Stimulated activated CD4-positive, alpha-beta T cell treated with anti-CD3 and anti-CD28 coated beads, Interleukin-2, amount 100 ng/mL, for 4 hours (primary cell): ENCODE results near the gene FHIT.

Source experiments
- DNase-seq: peaks from one replicate; pipeline ENCODE4 v3.0.0-alpha.2; 2020; ENCODE audit warnings: low read depth

The FHIT gene

DNA sequence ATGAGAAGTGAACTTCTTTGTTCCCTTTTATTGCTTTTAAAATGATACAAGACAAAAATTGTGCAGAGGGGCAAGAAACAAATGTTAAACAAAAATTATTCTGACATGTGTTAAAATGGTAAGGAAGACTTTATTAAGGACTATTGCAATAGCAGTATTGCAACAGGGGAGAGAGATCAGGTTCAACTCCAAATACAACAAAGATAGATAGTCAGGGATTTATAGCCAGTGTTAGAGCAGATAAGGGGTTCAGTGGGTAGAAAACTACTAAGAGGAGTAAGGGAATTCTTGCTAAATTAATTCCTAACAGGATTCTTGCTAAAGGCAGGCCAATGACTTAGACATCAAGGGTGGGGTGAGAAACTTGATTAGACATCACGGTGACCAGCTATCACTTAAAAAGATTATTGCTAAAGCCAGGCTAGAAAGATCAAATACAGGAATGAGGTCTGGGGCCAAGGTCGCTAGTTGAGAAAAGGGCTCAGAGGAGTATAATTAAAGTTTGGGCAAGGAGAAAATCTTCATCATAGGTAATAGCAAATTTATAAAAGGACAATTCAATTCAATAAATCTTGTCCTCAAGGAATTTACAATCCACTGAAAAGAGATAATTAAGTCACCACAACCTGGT is 81.5 kb downstream of the FHIT start:
- DNase-seq = no peak

DNA sequence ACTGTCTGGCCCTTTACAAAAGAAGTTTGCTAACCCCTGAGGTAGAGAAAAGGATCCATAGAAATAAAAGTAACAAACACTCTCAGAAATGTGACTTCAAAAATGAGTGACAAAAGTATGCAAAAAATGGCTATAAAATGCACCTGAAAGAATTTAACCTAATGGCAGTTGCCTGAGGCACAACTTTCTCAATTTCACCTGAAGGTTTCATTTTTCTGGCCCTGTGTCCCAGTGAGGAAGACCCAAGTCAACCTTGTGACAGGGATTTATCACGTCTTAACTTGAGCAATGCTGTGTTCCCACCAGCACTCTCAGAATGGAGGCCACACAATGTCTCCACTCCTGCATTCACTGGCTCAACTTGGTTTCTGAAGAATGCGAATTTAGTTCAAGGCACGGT is 83.0 kb downstream of the FHIT start:
- DNase-seq = no peak

DNA sequence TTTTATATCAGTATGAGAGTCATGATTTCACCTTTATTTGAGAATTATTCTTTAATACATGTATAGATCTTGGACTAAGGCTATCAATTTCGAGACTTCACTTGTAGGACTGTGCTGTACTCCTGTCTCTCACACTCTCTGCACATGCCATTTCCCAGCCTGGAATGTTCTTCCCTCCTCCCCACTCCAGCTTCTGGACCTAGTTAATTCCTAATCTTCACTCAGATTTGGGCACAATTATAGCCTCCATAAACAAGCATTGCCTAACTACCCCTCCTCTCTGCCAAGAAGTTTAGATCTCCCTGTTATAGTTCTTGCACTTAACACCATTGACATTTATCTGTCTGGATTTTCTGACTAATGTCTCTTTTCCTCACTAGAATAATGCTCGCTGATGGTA is 88.3 kb downstream of the FHIT start:
- no peak for DNase-seq

DNA sequence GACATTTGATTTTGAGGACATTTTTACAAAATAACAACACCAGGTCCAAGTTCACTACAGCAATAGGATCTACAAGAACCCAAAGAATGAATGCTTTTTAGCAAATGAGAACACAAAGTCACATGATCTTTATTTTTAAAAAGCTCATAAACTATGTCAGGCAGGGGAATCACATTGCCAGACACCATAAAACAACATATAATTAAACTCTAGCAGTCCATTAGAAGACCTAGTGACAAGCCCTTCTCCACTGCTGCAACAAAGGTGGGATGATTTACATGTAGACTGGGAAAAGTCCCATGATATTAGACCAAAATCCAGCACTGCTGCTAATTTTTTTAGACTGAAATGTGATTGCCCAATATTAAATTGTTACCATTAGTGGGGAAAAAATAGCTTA is 92.6 kb downstream of the FHIT start:
- DNase-seq = no peak

DNA sequence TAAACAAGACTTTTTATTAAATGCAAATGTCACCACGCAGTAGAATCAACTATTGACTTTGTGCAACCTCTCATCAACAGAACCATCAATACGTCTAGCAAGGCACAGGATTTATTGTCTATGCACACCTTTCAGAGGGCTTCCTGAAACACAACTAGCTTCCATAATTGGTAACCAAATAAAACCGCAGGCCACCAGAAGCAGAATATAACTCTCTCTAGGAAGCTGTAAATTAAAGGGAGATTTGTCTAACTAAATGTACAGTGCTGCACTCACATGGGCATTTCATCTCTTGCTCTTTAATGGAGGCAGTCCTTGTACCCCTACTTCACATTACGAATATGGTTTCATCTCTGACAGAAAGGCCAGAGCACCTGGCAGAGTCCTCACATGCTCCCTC is 93.0 kb downstream of the FHIT start:
- DNase-seq = no peak

DNA sequence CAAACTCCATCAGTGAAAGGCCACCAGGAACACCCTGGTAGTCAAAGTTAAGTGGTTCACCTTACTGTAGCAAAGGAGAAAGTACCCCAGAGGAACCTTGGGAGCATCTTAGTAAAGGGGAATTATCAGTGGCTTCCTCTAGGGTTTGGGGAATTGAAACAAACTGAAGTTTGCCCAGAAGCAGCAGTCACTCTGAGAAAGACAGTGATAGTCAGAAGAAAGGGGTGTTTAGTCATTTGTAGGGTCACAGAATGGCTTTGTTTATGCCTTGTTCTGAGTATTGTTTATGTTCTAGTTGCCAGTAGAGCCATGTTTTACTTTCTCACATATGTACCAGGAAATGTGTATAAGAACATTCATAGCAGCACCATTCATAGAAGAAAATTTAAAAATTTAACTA is 93.8 kb downstream of the FHIT start:
- no peak for DNase-seq

DNA sequence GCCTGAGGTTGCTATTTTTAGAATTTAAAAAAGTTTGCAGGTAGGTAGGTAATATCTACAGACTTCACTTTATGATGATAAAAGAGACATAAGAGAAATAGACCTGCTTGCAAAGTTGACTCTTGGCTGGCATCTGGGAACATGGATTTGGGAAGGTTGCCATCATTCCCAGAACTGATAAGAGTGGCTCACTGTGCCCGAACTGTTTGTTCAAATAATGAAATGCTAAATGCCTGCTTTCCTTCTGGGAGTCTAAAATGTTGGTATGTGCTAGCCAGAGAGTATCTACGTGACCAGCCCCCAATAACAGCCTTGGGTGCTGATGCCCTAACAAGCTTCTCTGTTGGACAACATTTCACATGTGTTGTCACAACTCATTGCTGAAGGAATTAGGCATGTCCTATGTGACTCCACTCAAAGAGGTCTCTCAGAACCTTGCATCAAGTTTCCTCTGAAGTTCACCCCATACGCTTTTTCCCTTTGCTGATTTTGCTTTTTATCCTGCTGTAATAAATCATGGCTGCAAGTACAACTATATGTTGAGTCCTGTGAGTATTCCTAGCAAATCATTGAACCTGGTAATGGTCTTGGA is 95.5 kb downstream of the FHIT start:
- DNase-seq = no peak

DNA sequence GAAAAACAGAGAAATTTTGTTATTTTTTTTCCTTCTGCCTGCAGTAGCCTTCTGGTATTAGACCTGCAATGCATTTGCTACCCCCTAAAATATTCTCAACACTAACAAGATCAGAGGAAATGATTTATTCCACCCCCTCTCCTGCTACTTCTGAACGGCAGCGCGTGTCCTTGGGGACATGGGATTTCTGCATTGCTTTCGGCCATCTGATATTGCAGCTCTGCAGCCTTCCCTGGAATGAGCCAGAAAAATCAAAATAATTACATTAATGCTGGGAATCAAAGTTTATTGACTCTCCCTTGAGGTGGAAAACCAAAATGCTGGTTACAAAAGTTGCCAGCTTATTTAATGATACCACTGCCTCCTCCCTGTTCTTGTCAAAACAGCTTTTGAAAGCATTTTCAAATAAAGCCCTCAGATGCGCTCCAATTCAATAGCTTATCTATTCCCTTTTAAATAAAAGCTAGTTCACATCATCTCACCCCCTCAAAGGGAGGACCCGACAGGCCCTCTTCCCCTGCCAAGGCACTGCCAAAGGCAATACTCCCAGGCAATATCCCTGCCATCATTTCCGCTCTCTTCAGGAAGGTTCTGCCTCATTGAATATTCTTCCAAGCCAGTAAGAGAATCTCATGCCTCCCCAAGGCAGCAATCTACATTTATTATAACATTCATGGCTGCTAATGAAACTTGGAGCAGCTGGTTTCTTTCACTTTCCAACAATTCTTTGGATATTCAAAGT is 96.6 kb downstream of the FHIT start:
- no peak for DNase-seq

DNA sequence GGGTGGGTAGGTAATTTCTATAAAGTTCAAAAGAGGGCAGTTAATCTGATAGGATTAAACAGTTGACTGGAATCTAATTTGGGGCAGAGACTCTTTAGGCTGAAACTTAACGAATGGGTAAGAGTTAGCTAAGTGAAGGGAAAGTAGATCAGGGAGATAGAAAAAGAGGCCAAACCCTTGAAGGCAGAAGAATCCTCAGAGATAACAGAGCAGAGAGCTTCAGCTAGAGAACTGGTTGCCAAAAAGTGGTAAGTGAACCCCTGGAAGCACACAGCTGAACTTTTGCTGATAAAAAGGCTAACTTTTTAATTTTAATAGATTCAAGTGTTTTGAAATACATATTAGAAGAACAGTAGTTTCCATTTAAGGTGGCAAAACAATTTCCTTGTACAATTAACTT is 99.2 kb downstream of the FHIT start:
- DNase-seq = no peak

DNA sequence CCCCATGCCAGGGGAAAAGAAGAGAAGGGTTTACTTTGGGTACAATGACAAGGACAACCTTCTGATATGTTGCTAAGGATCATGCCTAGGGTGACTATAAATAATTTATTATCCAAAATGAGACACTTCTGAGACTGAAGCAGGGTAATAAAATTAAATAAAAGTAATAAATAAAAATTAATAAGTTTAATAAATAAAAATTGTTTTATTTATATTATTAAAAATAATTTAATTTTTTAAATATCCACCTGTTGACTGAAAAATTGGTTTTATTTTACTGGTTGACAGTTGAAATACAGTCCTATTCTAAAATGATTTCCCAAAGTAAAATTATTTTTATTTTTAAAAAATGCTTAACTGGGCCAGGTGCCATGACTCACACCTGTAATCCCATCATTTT is 102.0 kb downstream of the FHIT start:
- no peak for DNase-seq

DNA sequence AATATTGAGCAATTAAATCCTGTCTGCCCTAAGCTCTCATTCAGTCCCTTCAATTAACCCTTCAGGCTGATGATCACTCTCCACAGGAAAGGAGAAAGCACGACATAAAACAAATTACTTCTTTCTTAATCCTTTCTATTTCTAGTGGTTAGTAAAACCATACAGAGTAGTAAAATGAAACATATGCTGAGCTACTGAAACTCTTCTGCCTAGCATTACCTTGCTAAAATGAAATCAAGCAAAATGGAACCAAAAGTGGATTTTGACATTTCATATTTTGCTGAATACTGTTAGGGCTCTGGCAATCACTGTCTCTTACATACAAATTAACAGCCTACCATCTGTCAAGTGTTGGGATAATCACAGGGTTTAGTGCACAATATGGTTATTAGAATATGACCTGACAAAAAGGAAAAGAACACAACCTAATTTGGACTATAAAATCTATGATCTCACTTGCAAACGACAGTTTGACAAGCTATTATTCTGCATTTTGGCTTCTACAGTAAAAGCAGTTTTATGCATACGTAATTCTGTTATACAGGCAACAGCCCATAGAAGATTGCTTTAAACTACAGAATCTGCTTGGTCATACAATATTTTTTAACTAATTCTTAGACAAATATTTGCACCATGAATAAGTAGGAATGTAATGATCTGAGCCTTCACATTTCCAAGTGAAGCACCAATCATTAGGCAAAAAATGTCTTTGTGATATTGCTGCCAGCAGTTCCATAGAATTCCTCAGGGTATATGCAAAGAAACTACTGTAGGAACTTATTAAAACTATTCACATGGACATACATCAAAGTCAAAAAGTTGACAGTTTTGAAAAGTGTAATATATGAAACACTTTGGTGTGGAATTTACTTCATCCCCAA is 105.0 kb downstream of the FHIT start:
- no peak for DNase-seq

DNA sequence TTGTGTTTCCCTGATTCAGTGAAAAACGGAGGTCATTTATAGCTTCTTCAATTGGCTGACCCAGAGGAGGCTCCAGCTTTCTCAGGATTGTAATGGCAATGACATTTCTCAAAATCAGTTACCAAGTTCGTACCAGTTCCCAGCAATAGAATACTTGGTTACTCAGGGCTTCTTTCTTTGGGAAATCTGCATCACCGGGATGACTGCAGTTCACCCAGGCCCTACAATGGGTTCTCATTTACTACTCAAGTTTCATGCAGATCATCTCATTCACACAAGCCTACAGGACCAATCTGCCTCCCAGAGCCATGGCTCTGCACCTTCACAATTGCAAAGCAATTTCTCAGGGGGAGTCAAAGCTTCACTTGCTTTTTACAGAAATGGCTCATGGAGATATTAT is 109.6 kb downstream of the FHIT start:
- no peak for DNase-seq

DNA sequence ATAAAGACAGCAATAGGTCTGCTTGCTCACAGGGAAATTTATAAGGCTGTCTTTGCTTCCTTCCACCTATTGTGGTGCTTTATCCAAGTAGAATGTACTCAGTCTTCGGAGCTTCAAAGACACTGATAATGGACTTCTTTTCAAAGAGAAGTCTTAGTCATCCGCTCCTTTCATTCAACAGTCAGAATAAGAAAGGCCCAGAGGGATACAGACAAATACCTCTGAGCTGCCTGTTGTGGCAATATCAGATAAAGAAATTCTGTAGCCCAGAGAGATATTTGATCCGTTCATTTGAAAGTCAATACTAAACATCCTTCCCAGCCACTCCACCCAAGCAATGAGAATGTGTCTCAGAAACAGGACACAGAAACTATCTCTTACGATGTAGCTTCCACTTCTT is 110.0 kb downstream of the FHIT start:
- no peak for DNase-seq

DNA sequence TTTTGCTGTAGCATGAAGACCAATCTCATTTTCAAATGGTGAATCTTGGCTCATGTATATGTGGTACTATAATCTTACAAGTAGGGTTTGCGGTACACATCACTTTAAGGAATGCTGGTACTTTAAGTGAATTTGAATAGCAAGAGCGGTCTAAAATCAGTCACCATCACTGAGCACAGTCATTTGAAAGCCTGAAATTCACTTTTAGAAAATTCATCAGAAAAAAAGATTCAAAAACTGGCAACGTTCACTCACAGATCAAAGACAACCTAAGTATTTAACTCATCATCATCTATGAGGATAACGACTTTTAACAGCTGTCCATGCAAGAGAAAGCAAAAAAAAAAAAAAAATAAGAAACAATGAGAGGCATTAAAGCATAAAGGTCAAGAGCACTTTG is 111.6 kb downstream of the FHIT start:
- no peak for DNase-seq

DNA sequence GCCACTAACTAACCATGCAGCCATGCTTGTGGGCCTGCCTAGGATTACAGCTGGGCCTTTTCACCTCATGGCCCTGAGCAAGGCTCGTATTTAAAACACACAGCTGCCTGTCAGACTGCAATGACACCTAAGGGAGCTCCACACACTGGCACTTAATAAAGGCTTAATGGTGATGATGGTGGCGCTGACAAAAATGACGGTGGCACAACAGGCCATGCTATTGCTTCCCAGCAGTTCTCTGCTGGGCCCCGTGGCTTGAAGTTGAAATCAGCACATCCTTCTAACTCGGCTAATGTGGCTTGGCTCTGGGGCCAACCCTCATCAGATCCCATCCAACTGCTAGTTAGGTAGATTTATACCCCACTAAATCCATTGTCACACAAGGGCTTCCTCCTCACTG is 112.9 kb downstream of the FHIT start:
- no peak for DNase-seq

DNA sequence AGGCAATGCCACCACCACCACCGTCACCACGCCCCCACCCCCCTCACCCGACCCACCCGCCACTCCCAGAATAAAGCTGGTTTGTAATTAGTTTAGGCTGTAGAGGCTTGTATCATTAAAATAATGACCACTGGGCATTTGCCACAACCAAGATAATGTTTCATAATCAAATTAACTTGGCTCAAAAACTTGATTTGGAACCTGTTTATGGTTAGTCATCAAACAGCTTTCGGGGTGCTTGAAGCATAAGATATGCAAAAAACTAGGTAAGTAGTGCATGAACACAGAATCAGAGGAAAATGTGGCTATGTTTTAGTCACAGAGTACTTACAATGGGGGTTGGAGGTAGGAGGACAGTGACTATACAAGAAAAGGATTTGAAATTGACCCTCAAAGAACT is 115.1 kb downstream of the FHIT start:
- DNase-seq = no peak

DNA sequence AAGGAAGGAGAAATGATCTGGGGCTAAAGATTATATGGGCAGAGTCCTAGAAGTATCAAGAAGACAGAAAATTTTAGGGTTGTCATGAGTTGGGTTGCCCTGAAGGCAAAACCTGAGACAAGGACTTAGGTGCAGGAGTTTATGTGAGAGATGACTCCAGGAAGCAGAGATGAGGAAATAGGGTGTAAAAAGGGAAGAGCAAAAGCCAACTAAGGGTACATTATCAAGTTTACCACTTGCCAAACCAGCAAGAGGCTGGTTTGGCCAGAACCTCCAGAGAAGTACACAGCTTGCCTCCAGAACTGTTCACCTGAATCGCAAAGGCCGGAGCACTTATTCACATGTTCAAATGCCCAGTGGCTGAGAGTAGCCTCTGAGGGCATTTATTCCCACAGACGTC is 116.7 kb downstream of the FHIT start:
- no peak for DNase-seq

DNA sequence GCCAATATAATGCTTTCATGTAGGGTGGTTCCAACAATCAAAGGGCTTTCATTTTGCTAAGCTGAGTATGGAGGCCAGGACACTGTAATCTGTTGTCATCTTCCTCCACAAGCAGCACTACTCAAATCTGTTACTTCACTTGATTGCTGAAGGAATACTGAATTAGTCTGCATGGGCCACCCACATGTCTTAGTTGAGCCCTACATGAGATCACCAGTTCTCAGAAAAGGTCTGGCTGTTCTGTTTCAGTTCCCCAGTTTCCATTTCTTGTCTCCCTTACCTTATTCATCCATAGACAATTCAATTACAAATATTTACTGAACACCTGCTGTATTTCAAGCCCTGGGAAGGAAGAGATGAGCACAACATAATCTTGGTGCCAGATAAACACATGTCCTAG is 119.2 kb downstream of the FHIT start:
- no peak for DNase-seq

DNA sequence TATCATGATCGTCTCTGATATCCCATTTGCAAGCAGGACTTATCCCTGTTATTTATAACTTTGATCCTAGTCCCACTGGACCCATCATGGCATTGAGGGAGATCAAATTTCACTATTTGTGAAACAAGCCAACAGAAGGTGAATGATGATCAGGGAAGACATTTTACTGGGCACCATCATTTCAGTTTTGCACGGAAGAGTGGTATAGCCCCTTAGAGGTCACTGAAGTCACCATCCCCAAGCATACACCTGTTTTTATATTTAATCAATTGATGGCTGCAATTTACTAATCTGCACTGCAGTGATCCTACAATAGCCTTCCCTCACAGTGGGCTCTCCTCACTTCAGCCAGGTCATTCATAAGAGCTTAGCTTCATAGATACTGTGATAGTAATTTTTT is 132.4 kb downstream of the FHIT start:
- DNase-seq = no peak

DNA sequence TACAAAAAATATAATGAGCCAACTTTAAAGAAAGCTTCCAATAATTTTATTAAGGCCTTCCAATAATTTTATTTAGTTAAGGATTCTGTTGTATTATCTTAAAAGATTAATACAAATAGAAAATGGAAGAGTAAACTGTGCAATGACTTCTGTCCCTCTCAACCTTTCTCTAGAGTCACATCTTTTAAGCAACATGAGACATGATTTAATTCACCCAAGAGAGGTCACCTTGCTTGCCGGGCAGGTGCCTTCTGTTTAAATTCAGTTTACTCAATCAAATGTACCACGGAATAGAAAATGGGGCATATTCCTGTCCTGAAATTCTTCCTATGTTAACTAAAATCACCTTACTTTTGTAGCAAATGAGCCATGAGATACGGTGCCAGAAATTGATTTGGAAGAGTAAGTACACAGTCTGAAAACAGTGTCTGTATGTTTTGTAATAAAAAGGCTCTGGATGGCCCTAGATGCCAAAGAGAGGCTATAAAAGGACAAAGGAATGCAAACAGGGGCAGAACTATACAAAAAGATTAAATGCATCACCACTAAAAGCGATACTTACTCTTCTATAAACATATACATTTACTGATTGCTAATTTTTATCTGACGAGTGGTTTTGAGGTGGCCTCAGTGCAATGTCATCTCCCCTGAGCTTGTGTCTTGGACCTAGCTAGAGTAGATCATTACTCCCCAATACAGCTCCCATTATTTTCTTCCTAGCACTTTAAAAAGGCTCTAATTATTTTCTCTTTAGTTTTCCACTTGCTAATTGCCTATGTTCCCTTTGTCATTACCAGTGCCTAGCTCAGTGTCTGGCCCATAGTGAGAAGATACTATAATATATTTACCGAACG is 134.0 kb downstream of the FHIT start:
- no peak for DNase-seq

DNA sequence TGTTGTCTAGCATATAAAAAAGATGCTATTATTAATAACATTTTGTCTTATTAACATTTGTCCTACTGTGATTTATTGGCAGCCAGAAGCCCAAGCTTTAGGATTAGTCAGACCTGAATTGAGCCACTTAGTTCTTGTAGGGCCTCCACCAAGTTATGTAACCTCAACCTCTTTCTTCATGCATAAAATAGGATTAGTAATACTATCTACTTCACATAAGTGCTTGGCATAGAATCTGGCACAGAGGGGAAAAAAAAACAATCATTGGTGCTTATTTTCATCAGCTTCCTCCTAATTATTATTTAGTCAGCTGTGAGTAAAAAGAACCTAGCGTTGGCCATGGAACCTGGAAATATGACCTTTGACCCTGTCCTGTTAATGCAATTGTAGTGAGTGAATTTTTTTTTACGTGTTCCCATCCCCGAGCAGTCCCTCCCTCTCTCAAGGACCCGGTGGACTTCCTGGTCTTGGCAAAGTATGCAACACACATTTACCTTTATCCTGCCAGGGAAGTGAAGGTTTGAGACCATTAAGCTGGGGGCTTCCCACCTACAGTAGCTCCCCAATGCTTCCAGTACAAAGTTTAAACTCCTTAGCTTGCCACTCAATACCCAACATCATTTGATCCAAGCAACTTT is 136.8 kb downstream of the FHIT start:
- DNase-seq = no peak
